ENCODE data around the gene XAGE5. TPM values are rescaled to one million over a fixed set of nuclear protein-coding genes. Genes with fewer than 3 reads are reported as not detected.

XAGE5 gene
- total RNA-seq (ENCODE audit: low replicate concordance), result not detected in 2 replicates

GRCh38 chrX:52811065-52811625 is at the start of gene XAGE5:
TSS of gene XAGE5 (plus strand) at chrX:52811287. CDS start at chrX:52812567, 1,280 bp downstream.

GRCh38 chrX:52797327-52797726 is 13.8 kb upstream of the XAGE5 start, which contains the start of gene SPANXN5:
TSS of gene SPANXN5 (minus strand) at chrX:52797427. CDS start at chrX:52797348, 79 bp downstream.

Other genes with a start within 250 kb of the XAGE5 start
- not detected in 2 replicates for gene SSX7, start 156.4 kb upstream of the XAGE5 start, total RNA-seq (ENCODE audit: low replicate concordance)
- not detected in 2 replicates for gene SSX2, start 104.1 kb upstream of the XAGE5 start, total RNA-seq (ENCODE audit: low replicate concordance)
- not detected in 2 replicates for gene SSX2B, start 60.0 kb upstream of the XAGE5 start, total RNA-seq (ENCODE audit: low replicate concordance)
- gene SPANXN5, start 13.9 kb upstream of the XAGE5 start, total RNA-seq (ENCODE audit: low replicate concordance), result not detected in 2 replicates
- gene XAGE3, start 56.8 kb downstream of the XAGE5 start, total RNA-seq (ENCODE audit: low replicate concordance), result not detected in 2 replicates
- gene FAM156B, start 86.0 kb downstream of the XAGE5 start, total RNA-seq (ENCODE audit: low replicate concordance), result 8.3 and 10.1 TPM in 2 replicates
- 14.4 and 25.2 TPM in 2 replicates for gene FAM156A, start 147.2 kb downstream of the XAGE5 start, total RNA-seq (ENCODE audit: low replicate concordance)
- gene GPR173, start 237.5 kb downstream of the XAGE5 start, total RNA-seq (ENCODE audit: low replicate concordance), result 1.4 and 4.2 TPM in 2 replicates